GM19193 (cell line): ENCODE results near the gene LRRC28.

Source experiments
- POLR2A ChIP-seq: IDR thresholded peaks from 4 replicates; pipeline ENCODE4 v1.6.1; 2011; ENCODE audit not compliant: insufficient read depth, insufficient read length; ENCODE audit errors: extremely low read depth

LRRC28 gene

DNA sequence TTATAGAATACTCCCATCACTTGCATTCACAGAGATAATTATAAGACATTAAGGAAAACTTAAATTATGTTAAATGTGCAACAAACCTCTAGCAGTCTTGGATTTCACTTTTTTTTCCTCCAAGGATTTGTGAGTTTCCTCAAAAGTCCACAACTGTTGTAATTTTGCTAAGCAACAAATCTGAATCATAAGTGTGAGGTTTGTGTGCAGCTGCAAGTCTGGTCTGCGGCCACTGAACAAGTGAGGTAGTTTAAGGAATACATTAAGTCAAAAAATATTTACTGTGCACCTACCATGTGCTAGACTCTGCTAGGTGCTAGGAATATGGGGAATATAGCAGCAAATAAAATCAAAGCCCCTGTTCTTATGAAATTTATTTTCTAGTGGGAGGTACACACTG, 70.2 kb downstream of the LRRC28 start:
- TF ChIP-seq POLR2A = no peak

- no peak for TF ChIP-seq POLR2A
Observed at GRCh38 chr15:99322643-99323405, 71.5 kb downstream of the LRRC28 start.

- no peak for TF ChIP-seq POLR2A
Observed at GRCh38 chr15:99324082-99324620, 72.9 kb downstream of the LRRC28 start.

- TF ChIP-seq POLR2A = no peak
Observed at GRCh38 chr15:99324700-99325099, 73.4 kb downstream of the LRRC28 start.

- TF ChIP-seq POLR2A = no peak
Observed at GRCh38 chr15:99326235-99326634, 75.0 kb downstream of the LRRC28 start.

- TF ChIP-seq POLR2A = no peak
Observed at GRCh38 chr15:99328106-99329072, 77.1 kb downstream of the LRRC28 start.

- TF ChIP-seq POLR2A = no peak
Observed at GRCh38 chr15:99331381-99331780, 80.1 kb downstream of the LRRC28 start.

GRCh38 chr15:99333413-99333812, 82.1 kb downstream of the LRRC28 start:
- TF ChIP-seq POLR2A = no peak

GRCh38 chr15:99333981-99334380, 82.7 kb downstream of the LRRC28 start:
- TF ChIP-seq POLR2A = no peak

GRCh38 chr15:99335508-99335907, 84.2 kb downstream of the LRRC28 start:
- TF ChIP-seq POLR2A = no peak

GRCh38 chr15:99336794-99337193, 85.5 kb downstream of the LRRC28 start:
- TF ChIP-seq POLR2A = no peak

- TF ChIP-seq POLR2A = no peak
Observed at GRCh38 chr15:99340347-99340746, 89.1 kb downstream of the LRRC28 start.

GRCh38 chr15:99341786-99342185, 90.5 kb downstream of the LRRC28 start:
- no peak for TF ChIP-seq POLR2A

DNA sequence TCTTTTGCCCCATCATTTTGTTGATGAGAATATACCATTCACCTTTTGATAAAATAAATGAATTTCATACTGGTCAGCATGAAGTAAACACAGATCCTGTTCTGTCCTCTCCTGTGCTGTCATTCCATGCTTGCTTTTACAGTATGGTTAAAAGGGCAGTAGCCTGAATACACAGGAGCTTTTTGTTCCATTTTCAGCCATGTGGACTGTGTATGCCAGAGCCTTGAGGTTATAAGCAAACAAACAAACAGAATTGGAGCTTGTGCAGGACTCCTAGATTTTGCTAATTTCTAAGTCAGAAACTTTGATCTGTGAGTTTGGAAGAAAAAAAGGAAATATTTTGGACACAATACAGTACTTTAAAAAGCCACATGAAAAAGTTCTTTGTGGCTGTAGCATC, 91.9 kb downstream of the LRRC28 start:
- TF ChIP-seq POLR2A = no peak

- TF ChIP-seq POLR2A = no peak
Observed at GRCh38 chr15:99343881-99344551, 92.7 kb downstream of the LRRC28 start.
